GM21825 (cell line): Measurements from ENCODE around the gene KBTBD13.

Experiments used
- ATAC-seq: cut with Tn5 transposase; IDR thresholded peaks from one replicate; pipeline ENCODE4 v1.9.1; 2021; ENCODE audit warnings: mild to moderate bottlenecking, moderate library complexity; ENCODE audit not compliant: unreplicated experiment

KBTBD13 gene

GRCh38 chr15:65105038-65105437, 28.5 kb downstream of the KBTBD13 start:
- no peak for ATAC-seq

GRCh38 chr15:65106011-65106590, 29.6 kb downstream of the KBTBD13 start:
- ATAC-seq, result no peak

GRCh38 chr15:65110676-65111292, 34.2 kb downstream of the KBTBD13 start:
- ATAC-seq, result no peak

GRCh38 chr15:65115086-65115485, 38.5 kb downstream of the KBTBD13 start, which contains the start of gene UBAP1L:
Gene UBAP1L (minus strand): TSS chr15:65115200. CDS start chr15:65106215, 8,985 bp downstream.
- no peak for ATAC-seq

GRCh38 chr15:65115542-65115941, 39.0 kb downstream of the KBTBD13 start:
- ATAC-seq, result no peak
